Measurements from ENCODE around the gene HBB. TPM values are rescaled to one million over a fixed set of nuclear protein-coding genes. Genes with fewer than 3 reads are reported as not detected.

Gene HBB
- total RNA-seq, 2 donors from 2014 or later, result not detected

GRCh38 chr11:5266609-5267008, 39.7 kb upstream of the HBB start:
- H3K9me3 ChIP-seq (ENCODE audit: control insufficient read depth, low read length), result peaks cover 6% of the 10 kb centered on the region
- no peaks in the 10 kb centered on the region for H3K36me3 Mint-ChIP-seq (ENCODE audit: low read depth)

GRCh38 chr11:5265832-5266231, 39.0 kb upstream of the HBB start:
- H3K27ac ChIP-seq (ENCODE audit: low read depth, low read length), result no peak overlapping the region
- H3K4me1 ChIP-seq (ENCODE audit: control insufficient read depth, insufficient read depth, low read length), result no peaks in the 10 kb centered on the region
- no peak overlapping the region for H3K4me3 ChIP-seq (ENCODE audit: low read length)
- H3K9me3 ChIP-seq (ENCODE audit: control insufficient read depth, low read length), result peaks cover 6% of the 10 kb centered on the region
- H3K9me3 Mint-ChIP-seq, result peaks cover 15% of the 10 kb centered on the region
- TF ChIP-seq CTCF (conservative IDR thresholded peaks at IDR 0.05), result no peak
- H3K4me3 Mint-ChIP-seq, result no peak overlapping the region
- no peak overlapping the region for H3K27ac Mint-ChIP-seq
- 89 to 100% methylated on average over 1 of the region's 2 CpGs for WGBS, 2 experiments (ENCODE audit: insufficient coverage in 1 of 2, insufficient read length in 1 of 2)
- H3K27me3 ChIP-seq (ENCODE audit: control insufficient read depth, insufficient read depth, low read length, poor library complexity, severe bottlenecking), result no peaks in the 10 kb centered on the region
- H3K9ac ChIP-seq (ENCODE audit: extremely low read depth, low read length, poor library complexity, severe bottlenecking), result no peak overlapping the region
- H3K4me1 Mint-ChIP-seq, result peaks cover 3% of the 10 kb centered on the region
- H3K36me3 ChIP-seq (ENCODE audit: control insufficient read depth, insufficient read depth, low read length), result no peaks in the 10 kb centered on the region
- H3K36me3 Mint-ChIP-seq (ENCODE audit: low read depth), result no peaks in the 10 kb centered on the region
- no peak for DNase-seq
- no peaks in the 10 kb centered on the region for H3K27me3 Mint-ChIP-seq (ENCODE audit: insufficient read depth)

More at GRCh38 chr11:5266609-5267008, 39.7 kb upstream of the HBB start:
- no peak overlapping the region for H3K27ac Mint-ChIP-seq
- no peak overlapping the region for H3K4me3 Mint-ChIP-seq
- peaks cover 8% of the 10 kb centered on the region for H3K9me3 Mint-ChIP-seq
- no peak overlapping the region for H3K27ac ChIP-seq (ENCODE audit: low read depth, low read length)
- TF ChIP-seq CTCF (conservative IDR thresholded peaks at IDR 0.05), result no peak
- H3K4me1 ChIP-seq (ENCODE audit: control insufficient read depth, insufficient read depth, low read length), result no peaks in the 10 kb centered on the region
- H3K27me3 ChIP-seq (ENCODE audit: control insufficient read depth, insufficient read depth, low read length, poor library complexity, severe bottlenecking), result no peaks in the 10 kb centered on the region
- no peak for DNase-seq
- H3K27me3 Mint-ChIP-seq (ENCODE audit: insufficient read depth), result no peaks in the 10 kb centered on the region
- no peak overlapping the region for H3K4me3 ChIP-seq (ENCODE audit: low read length)
- peaks cover 3% of the 10 kb centered on the region for H3K4me1 Mint-ChIP-seq
- no peak overlapping the region for H3K9ac ChIP-seq (ENCODE audit: extremely low read depth, low read length, poor library complexity, severe bottlenecking)
- no peaks in the 10 kb centered on the region for H3K36me3 ChIP-seq (ENCODE audit: control insufficient read depth, insufficient read depth, low read length)

GRCh38 chr11:5258543-5259262, 31.8 kb upstream of the HBB start:
- H3K27ac Mint-ChIP-seq, result no peak overlapping the region
- Histone ChIP-seq H3K27me3 (ENCODE audit: control insufficient read depth, insufficient read depth, low read length, poor library complexity, severe bottlenecking) (no peaks in the 10 kb centered on the region), H3K36me3 (ENCODE audit: control insufficient read depth, insufficient read depth, low read length) (no peaks in the 10 kb centered on the region), H3K27ac (ENCODE audit: low read depth, low read length) (no peak overlapping the region), H3K4me1 (ENCODE audit: control insufficient read depth, insufficient read depth, low read length) (peaks cover 3% of the 10 kb centered on the region), H3K9ac (ENCODE audit: extremely low read depth, low read length, poor library complexity, severe bottlenecking) (no peak overlapping the region), H3K9me3 (ENCODE audit: control insufficient read depth, low read length) (peaks cover 19% of the 10 kb centered on the region), H3K4me3 (ENCODE audit: low read length) (no peak overlapping the region)
- H3K27me3 Mint-ChIP-seq (ENCODE audit: insufficient read depth), result no peaks in the 10 kb centered on the region
- no peak for TF ChIP-seq CTCF (conservative IDR thresholded peaks at IDR 0.05)
- peaks cover 31% of the 10 kb centered on the region for H3K9me3 Mint-ChIP-seq
- 80 to 88% methylated on average over 5 to 7 of the region's 7 CpGs for WGBS, 2 experiments (ENCODE audit: insufficient coverage in 1 of 2, insufficient read length in 1 of 2)
- DNase-seq, result peak; percentile 65
- peaks cover 35% of the 10 kb centered on the region for H3K4me1 Mint-ChIP-seq
- peaks cover 6% of the 10 kb centered on the region for H3K36me3 Mint-ChIP-seq (ENCODE audit: low read depth)
- H3K4me3 Mint-ChIP-seq, result no peak overlapping the region

All from endodermal cell (in vitro differentiated cells).